Amniotic stem cell (primary cell): Measurements from ENCODE around the gene CDKN3.
"Not testable (repeated sequence)": the region's sequence is repeated elsewhere in the genome, so short reads cannot be mapped to it uniquely, and the experiment has no call there.

ENCODE experiments used
- DNase-seq: peaks from one replicate; lab custom pipeline; 2025; lab: John Stamatoyannopoulos, UW

The CDKN3 gene

GRCh38 chr14:54370323-54371198 lies 26.2 kb upstream of the CDKN3 start:
- DNase-seq, result no peak

GRCh38 chr14:54374117-54374884 lies 22.5 kb upstream of the CDKN3 start:
- DNase-seq, result no peak

- DNase-seq, result no peak
These were observed 19.3 kb upstream of the CDKN3 start for GRCh38 chr14:54377501-54377900.

GRCh38 chr14:54378893-54379292 lies 17.9 kb upstream of the CDKN3 start:
- DNase-seq, result not testable (repeated sequence)

- DNase-seq, result not testable (repeated sequence)
These were observed 16.2 kb upstream of the CDKN3 start for GRCh38 chr14:54380558-54380957.

- no peak for DNase-seq
These were observed 15.0 kb upstream of the CDKN3 start for GRCh38 chr14:54381821-54382220.

- no peak for DNase-seq
These were observed 13.0 kb upstream of the CDKN3 start for GRCh38 chr14:54383835-54384234.

GRCh38 chr14:54385556-54385955 lies 11.3 kb upstream of the CDKN3 start:
- DNase-seq, result no peak

- no peak for DNase-seq
These were observed 9.5 kb upstream of the CDKN3 start for GRCh38 chr14:54387328-54387727.

GRCh38 chr14:54392131-54392859 lies 4.5 kb upstream of the CDKN3 start:
- no peak for DNase-seq

GRCh38 chr14:54392986-54393884 lies 3.6 kb upstream of the CDKN3 start:
- not testable (repeated sequence) for DNase-seq

GRCh38 chr14:54394596-54394995 lies 2.2 kb upstream of the CDKN3 start:
- DNase-seq, result no peak

GRCh38 chr14:54395284-54395683 lies 1.5 kb upstream of the CDKN3 start:
- no peak for DNase-seq

GRCh38 chr14:54395716-54396115 lies 1.1 kb upstream of the CDKN3 start:
- DNase-seq, result no peak

- no peak for DNase-seq
These were observed 669 bp upstream of the CDKN3 start for GRCh38 chr14:54396183-54396492.

- no peak for DNase-seq
These were observed 2.8 kb downstream of the CDKN3 start for GRCh38 chr14:54399560-54399959.

GRCh38 chr14:54403401-54404005 lies 6.7 kb downstream of the CDKN3 start:
- DNase-seq, result not testable (repeated sequence)

GRCh38 chr14:54410215-54410614 lies 13.4 kb downstream of the CDKN3 start:
- no peak for DNase-seq

GRCh38 chr14:54411371-54411770 lies 14.6 kb downstream of the CDKN3 start:
- DNase-seq, result no peak

GRCh38 chr14:54420478-54421142 lies 23.8 kb downstream of the CDKN3 start:
- no peak for DNase-seq

- no peak for DNase-seq
These were observed 27.2 kb downstream of the CDKN3 start for GRCh38 chr14:54423991-54424390.
